ENCODE results near the gene LONP1.

- TF ChIP-seq POLR2A (IDR thresholded peaks at IDR 0.05) = no peak
- TF ChIP-seq, protein P1, sequence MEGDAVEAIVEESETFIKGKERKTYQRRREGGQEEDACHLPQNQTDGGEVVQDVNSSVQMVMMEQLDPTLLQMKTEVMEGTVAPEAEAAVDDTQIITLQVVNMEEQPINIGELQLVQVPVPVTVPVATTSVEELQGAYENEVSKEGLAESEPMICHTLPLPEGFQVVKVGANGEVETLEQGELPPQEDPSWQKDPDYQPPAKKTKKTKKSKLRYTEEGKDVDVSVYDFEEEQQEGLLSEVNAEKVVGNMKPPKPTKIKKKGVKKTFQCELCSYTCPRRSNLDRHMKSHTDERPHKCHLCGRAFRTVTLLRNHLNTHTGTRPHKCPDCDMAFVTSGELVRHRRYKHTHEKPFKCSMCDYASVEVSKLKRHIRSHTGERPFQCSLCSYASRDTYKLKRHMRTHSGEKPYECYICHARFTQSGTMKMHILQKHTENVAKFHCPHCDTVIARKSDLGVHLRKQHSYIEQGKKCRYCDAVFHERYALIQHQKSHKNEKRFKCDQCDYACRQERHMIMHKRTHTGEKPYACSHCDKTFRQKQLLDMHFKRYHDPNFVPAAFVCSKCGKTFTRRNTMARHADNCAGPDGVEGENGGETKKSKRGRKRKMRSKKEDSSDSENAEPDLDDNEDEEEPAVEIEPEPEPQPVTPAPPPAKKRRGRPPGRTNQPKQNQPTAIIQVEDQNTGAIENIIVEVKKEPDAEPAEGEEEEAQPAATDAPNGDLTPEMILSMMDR (IDR thresholded peaks at IDR 0.05) = peak in 1 of 6 experiments; percentile 8
These were observed 32.4 kb downstream of the LONP1 start for GRCh38 chr19:5687360-5688198.
